Fibroblast of skin of scalp (primary cell): ENCODE measurements around the gene MED23. TPM values are rescaled to one million over a fixed set of nuclear protein-coding genes. Genes with fewer than 3 reads are reported as not detected.
A peak's percentile ranks its signal among the peaks of the same experiment; 100 is the strongest.

Experiments used
- DNase-seq: peaks from one replicate; pipeline ENCODE4 v3.0.0-alpha.2; 2013
- polyA plus RNA-seq, 2 experiments: library from polyadenylated mRNA; unstranded; fragments of 120-200 nt; gene quantifications; one replicate each; pipeline ENCODE4 v1.2.1, GENCODE V29; 2013; ENCODE audit not compliant: insufficient read length in 2 of 2

MED23 gene
- polyA plus RNA-seq (2013, experiment 1 of 2; ENCODE audit: insufficient read length): 16.5 TPM
- polyA plus RNA-seq (2013, experiment 2 of 2; ENCODE audit: insufficient read length): 19.0 TPM

- DNase-seq: peak; percentile 93
These were observed at the start of gene MED23 for GRCh38 chr6:131627724-131628682. Gene MED23, minus strand, starts transcription at chr6:131628242. Its CDS starts 193 bp downstream, at chr6:131628049.

- DNase-seq: no peak
These were observed 45.1 kb upstream of the MED23 start for GRCh38 chr6:131673184-131673583.

- DNase-seq: no peak
These were observed 41.8 kb upstream of the MED23 start for GRCh38 chr6:131669891-131670290.

GRCh38 chr6:131663578-131664165 lies 35.6 kb upstream of the MED23 start:
- DNase-seq: no peak

GRCh38 chr6:131660195-131660594 lies 32.2 kb upstream of the MED23 start:
- DNase-seq: no peak

- no peak for DNase-seq
These were observed 30.2 kb upstream of the MED23 start for GRCh38 chr6:131658287-131658686.

- peak; percentile 13 for DNase-seq
These were observed 29.6 kb upstream of the MED23 start for GRCh38 chr6:131657630-131658111.

GRCh38 chr6:131657222-131657621 lies 29.2 kb upstream of the MED23 start:
- DNase-seq: no peak

GRCh38 chr6:131656667-131657066 lies 28.6 kb upstream of the MED23 start:
- no peak for DNase-seq

- DNase-seq: no peak
These were observed 27.9 kb upstream of the MED23 start for GRCh38 chr6:131655951-131656350.

- no peak for DNase-seq
These were observed 27.3 kb upstream of the MED23 start for GRCh38 chr6:131655387-131655786.

- no peak for DNase-seq
These were observed 26.3 kb upstream of the MED23 start for GRCh38 chr6:131654326-131654725.

- no peak for DNase-seq
These were observed 24.4 kb upstream of the MED23 start for GRCh38 chr6:131652472-131652871.

GRCh38 chr6:131651782-131652181 lies 23.7 kb upstream of the MED23 start:
- no peak for DNase-seq

- DNase-seq: no peak
These were observed 18.2 kb upstream of the MED23 start for GRCh38 chr6:131646249-131646670.

GRCh38 chr6:131645846-131646245 lies 17.8 kb upstream of the MED23 start:
- DNase-seq: no peak

- DNase-seq: no peak
These were observed 16.9 kb upstream of the MED23 start for GRCh38 chr6:131644921-131645320.

- DNase-seq: no peak
These were observed 15.9 kb upstream of the MED23 start for GRCh38 chr6:131643855-131644460.

- DNase-seq: no peak
These were observed 15.1 kb upstream of the MED23 start for GRCh38 chr6:131642987-131643611.

GRCh38 chr6:131642565-131642964 lies 14.5 kb upstream of the MED23 start:
- DNase-seq: no peak

- DNase-seq: no peak
These were observed 13.5 kb upstream of the MED23 start for GRCh38 chr6:131641554-131641953.

- no peak for DNase-seq
These were observed 12.5 kb upstream of the MED23 start for GRCh38 chr6:131640576-131640975.

GRCh38 chr6:131640100-131640499 lies 12.1 kb upstream of the MED23 start:
- no peak for DNase-seq
